ENCODE data around the gene AQP5.

DNA sequence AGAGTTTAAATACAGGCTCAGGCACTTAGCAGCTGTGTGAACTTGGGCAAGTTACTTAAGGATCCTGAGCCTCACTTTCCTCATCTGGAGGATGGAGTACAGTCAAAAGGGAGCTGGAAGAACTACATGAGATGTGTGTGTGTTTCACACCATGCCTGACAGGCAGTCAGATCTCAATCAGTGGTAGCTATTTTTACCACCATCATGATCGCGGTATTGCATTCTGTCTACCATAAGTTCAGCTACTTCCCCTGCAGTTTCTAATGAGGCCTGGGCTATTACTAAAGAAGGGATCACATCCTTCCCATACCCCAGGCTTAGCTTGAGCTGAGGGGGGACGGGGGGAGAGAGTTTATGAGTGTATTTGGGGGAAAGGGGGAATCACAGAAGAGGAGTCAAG is 18.1 kb downstream of the AQP5 start:
- TF ChIP-seq, protein P1, sequence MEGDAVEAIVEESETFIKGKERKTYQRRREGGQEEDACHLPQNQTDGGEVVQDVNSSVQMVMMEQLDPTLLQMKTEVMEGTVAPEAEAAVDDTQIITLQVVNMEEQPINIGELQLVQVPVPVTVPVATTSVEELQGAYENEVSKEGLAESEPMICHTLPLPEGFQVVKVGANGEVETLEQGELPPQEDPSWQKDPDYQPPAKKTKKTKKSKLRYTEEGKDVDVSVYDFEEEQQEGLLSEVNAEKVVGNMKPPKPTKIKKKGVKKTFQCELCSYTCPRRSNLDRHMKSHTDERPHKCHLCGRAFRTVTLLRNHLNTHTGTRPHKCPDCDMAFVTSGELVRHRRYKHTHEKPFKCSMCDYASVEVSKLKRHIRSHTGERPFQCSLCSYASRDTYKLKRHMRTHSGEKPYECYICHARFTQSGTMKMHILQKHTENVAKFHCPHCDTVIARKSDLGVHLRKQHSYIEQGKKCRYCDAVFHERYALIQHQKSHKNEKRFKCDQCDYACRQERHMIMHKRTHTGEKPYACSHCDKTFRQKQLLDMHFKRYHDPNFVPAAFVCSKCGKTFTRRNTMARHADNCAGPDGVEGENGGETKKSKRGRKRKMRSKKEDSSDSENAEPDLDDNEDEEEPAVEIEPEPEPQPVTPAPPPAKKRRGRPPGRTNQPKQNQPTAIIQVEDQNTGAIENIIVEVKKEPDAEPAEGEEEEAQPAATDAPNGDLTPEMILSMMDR (conservative IDR thresholded peaks at IDR 0.05; ENCODE audit: low read depth, low read length): no peak
- TF ChIP-seq EZH2 (IDR thresholded peaks at IDR 0.05; ENCODE audit: low read length, unreplicated experiment): no peak
